ENCODE data around the gene UBE3B.

DNA sequence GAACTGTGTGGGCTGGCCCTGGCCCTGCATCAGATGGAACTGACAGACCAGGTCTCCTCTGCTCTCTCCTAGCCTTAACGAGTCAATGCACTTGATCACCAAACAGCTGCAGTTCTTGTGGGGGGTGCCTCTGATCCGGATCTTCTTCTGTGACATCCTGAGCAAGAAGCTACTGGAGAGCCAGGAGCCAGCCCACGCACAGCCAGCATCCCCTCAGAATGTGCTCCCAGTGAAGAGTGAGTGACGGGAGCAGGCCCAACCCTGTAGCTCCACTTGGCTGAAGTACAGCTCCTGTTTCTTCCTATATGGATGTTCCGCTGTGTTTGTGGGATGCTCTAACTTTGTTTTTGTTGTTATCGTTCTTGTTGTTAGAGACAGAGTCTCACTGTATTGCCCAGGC is 23.9 kb downstream of the UBE3B start:
- TF ChIP-seq, protein P1, sequence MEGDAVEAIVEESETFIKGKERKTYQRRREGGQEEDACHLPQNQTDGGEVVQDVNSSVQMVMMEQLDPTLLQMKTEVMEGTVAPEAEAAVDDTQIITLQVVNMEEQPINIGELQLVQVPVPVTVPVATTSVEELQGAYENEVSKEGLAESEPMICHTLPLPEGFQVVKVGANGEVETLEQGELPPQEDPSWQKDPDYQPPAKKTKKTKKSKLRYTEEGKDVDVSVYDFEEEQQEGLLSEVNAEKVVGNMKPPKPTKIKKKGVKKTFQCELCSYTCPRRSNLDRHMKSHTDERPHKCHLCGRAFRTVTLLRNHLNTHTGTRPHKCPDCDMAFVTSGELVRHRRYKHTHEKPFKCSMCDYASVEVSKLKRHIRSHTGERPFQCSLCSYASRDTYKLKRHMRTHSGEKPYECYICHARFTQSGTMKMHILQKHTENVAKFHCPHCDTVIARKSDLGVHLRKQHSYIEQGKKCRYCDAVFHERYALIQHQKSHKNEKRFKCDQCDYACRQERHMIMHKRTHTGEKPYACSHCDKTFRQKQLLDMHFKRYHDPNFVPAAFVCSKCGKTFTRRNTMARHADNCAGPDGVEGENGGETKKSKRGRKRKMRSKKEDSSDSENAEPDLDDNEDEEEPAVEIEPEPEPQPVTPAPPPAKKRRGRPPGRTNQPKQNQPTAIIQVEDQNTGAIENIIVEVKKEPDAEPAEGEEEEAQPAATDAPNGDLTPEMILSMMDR (IDR thresholded peaks at IDR 0.05) = no peak
- no peak for TF ChIP-seq POLR2A (IDR thresholded peaks at IDR 0.05)
